ENCODE results near the gene ATP8B1.

DNA sequence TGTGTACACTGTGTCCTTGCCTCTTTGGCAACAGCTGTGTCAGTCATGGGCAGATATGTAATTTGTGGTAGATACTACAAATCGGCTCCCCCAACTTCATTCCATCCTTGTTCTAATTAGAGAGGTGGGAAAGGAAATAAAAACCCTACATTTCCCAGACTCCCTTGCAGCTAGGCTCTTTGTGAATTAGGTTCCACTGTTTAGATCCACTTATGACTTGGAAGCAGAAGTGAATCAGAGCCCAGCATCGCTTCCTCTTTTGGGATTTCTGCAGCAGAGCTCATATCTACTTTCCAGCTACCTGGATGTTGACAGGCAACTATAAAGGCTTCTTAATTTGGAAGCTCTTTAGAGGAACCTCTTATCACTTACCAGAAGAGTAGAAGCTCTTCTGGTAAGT lies 147.4 kb downstream of the ATP8B1 start:
- TF ChIP-seq, protein P1, sequence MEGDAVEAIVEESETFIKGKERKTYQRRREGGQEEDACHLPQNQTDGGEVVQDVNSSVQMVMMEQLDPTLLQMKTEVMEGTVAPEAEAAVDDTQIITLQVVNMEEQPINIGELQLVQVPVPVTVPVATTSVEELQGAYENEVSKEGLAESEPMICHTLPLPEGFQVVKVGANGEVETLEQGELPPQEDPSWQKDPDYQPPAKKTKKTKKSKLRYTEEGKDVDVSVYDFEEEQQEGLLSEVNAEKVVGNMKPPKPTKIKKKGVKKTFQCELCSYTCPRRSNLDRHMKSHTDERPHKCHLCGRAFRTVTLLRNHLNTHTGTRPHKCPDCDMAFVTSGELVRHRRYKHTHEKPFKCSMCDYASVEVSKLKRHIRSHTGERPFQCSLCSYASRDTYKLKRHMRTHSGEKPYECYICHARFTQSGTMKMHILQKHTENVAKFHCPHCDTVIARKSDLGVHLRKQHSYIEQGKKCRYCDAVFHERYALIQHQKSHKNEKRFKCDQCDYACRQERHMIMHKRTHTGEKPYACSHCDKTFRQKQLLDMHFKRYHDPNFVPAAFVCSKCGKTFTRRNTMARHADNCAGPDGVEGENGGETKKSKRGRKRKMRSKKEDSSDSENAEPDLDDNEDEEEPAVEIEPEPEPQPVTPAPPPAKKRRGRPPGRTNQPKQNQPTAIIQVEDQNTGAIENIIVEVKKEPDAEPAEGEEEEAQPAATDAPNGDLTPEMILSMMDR (IDR thresholded peaks at IDR 0.05; ENCODE audit: insufficient read depth, low read length, poor library complexity, severe bottlenecking) = no peak
- TF ChIP-seq EZH2phosphoT487 (conservative IDR thresholded peaks at IDR 0.05; ENCODE audit: low read length) = no peak

All from SU-DHL-6 (cell line).